ENCODE measurements around the gene SPINK9.

Gene SPINK9

DNA sequence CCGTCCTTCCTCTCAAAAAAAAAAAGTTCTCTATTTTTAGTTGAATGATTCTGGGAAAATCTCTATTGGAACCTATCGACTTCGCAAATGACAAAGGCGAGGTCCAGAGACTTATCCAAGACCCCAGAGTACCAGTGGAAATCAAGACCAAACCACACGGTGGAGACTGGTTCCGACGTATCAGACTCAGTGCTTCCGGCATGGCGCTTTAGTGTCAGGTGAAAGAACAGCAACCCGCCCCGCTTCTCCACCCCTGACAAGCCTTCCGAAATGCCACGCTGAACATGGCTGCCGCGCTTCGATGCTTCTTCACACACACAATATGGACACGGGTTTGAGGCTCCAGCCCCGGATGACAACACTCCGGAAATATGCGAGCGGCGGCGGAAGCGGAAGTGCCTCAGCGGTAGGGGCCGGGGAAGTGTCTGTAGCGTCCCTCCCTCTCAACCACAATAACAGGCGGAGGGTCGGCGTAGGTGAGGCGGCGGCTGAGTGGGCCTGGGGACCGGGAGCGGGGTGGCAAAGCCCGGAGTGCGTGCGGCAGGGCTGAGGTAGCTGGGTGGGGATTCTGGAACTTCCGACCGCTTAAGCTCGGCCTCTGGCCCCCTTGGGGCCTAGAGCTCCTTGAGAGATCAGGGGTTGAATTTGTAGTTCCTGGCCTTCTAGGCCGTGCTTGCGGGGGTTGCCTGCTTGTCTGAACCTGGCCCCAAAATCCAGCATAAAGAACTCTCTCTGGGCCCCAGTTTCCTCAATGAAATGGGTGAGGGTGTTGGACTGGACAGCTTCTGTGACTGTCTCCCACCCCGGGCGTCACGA lies 48.4 kb downstream of the SPINK9 start, which contains the start of gene FBXO38:
TSS of gene FBXO38 (plus strand) at position 395 of the 816 bp plus-strand sequence. CDS start 10,819 bp downstream, outside the sequence.
- Histone ChIP-seq H3K4me3 (ENCODE audit: low read depth, low read length) (peak within 1 kb of the TSS; percentile 82), H3K27ac (ENCODE audit: extremely low read depth, low read depth, low read length) (peak within 1 kb of the TSS; percentile 57; the same call in 1 of the 2 replicates), H3K4me1 (ENCODE audit: control insufficient read depth, insufficient read depth, low read length) (peaks cover 11% of the 10 kb centered on the region), H3K9me3 (ENCODE audit: control insufficient read depth, insufficient read depth, low read depth, low read length) (no peaks in the 10 kb centered on the region), H3K36me3 (ENCODE audit: control insufficient read depth in 2 of 2, insufficient read depth in 1 of 2, low read length in 2 of 2) (peaks cover 0 to 18% of the 10 kb centered on the region in 2 experiments; a peak in 1 of 3 replicates)
- ChIA-PET CTCF (interaction anchor here (1.2 to 1.4 kb wide), 2 partner anchors 9 to 349 kb away, joined by 3 to 8 read pairs; no protein-coding TSS in a partner anchor), POLR2A (no interaction called here)
- TF ChIP-seq ZNF843 (tag by site-specific recombination; IDR thresholded peaks at IDR 0.05): no peak
- no peak for TF ChIP-seq HOXC10 (CRISPR knock-in tag; IDR thresholded peaks at IDR 0.05)
- TF ChIP-seq ZNF610 (tag by site-specific recombination; IDR thresholded peaks at IDR 0.05; ENCODE audit: borderline replicate concordance): peak; percentile 72
- no peak for TF ChIP-seq FEZF1 (tag by site-specific recombination; IDR thresholded peaks at IDR 0.05)
- no peak for TF ChIP-seq ZNF837 (tag by site-specific recombination; IDR thresholded peaks at IDR 0.05)
- TF ChIP-seq, protein P1, sequence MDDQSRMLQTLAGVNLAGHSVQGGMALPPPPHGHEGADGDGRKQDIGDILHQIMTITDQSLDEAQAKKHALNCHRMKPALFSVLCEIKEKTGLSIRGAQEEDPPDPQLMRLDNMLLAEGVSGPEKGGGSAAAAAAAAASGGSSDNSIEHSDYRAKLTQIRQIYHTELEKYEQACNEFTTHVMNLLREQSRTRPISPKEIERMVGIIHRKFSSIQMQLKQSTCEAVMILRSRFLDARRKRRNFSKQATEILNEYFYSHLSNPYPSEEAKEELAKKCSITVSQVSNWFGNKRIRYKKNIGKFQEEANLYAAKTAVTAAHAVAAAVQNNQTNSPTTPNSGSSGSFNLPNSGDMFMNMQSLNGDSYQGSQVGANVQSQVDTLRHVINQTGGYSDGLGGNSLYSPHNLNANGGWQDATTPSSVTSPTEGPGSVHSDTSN (CRISPR knock-in tag; IDR thresholded peaks at IDR 0.05): no peak
- TF ChIP-seq ZNF768 (tag by site-specific recombination; IDR thresholded peaks at IDR 0.05): no peak
- TF ChIP-seq ZNF670 (tag by site-specific recombination; IDR thresholded peaks at IDR 0.05; ENCODE audit: low read depth): no peak
- TF ChIP-seq, protein P2, sequence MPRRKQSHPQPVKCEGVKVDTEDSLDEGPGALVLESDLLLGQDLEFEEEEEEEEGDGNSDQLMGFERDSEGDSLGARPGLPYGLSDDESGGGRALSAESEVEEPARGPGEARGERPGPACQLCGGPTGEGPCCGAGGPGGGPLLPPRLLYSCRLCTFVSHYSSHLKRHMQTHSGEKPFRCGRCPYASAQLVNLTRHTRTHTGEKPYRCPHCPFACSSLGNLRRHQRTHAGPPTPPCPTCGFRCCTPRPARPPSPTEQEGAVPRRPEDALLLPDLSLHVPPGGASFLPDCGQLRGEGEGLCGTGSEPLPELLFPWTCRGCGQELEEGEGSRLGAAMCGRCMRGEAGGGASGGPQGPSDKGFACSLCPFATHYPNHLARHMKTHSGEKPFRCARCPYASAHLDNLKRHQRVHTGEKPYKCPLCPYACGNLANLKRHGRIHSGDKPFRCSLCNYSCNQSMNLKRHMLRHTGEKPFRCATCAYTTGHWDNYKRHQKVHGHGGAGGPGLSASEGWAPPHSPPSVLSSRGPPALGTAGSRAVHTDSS (tag by site-specific recombination; IDR thresholded peaks at IDR 0.05): no peak
- 0 out of 2 replicates have a peak, but pooled peaks have one; percentile 10 for TF ChIP-seq ZNF24 (tag by site-specific recombination; IDR thresholded peaks at IDR 0.05)
- no peak for TF ChIP-seq OSR2 (tag by site-specific recombination; IDR thresholded peaks at IDR 0.05)
- TF ChIP-seq, protein P3, sequence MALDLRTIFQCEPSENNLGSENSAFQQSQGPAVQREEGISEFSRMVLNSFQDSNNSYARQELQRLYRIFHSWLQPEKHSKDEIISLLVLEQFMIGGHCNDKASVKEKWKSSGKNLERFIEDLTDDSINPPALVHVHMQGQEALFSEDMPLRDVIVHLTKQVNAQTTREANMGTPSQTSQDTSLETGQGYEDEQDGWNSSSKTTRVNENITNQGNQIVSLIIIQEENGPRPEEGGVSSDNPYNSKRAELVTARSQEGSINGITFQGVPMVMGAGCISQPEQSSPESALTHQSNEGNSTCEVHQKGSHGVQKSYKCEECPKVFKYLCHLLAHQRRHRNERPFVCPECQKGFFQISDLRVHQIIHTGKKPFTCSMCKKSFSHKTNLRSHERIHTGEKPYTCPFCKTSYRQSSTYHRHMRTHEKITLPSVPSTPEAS (tag by site-specific recombination; IDR thresholded peaks at IDR 0.05): no peak
- TF ChIP-seq ZNF174 (tag by site-specific recombination; IDR thresholded peaks at IDR 0.05): no peak
- no peak for TF ChIP-seq ZSCAN23 (tag by site-specific recombination; IDR thresholded peaks at IDR 0.05)
- TF ChIP-seq, protein P4, sequence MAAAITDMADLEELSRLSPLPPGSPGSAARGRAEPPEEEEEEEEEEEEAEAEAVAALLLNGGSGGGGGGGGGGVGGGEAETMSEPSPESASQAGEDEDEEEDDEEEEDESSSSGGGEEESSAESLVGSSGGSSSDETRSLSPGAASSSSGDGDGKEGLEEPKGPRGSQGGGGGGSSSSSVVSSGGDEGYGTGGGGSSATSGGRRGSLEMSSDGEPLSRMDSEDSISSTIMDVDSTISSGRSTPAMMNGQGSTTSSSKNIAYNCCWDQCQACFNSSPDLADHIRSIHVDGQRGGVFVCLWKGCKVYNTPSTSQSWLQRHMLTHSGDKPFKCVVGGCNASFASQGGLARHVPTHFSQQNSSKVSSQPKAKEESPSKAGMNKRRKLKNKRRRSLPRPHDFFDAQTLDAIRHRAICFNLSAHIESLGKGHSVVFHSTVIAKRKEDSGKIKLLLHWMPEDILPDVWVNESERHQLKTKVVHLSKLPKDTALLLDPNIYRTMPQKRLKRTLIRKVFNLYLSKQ (tag by site-specific recombination; IDR thresholded peaks at IDR 0.05; ENCODE audit: borderline replicate concordance): no peak
- no peak for TF ChIP-seq ZNF214 (tag by site-specific recombination; IDR thresholded peaks at IDR 0.05; ENCODE audit: borderline replicate concordance)
- TF ChIP-seq, protein P5, sequence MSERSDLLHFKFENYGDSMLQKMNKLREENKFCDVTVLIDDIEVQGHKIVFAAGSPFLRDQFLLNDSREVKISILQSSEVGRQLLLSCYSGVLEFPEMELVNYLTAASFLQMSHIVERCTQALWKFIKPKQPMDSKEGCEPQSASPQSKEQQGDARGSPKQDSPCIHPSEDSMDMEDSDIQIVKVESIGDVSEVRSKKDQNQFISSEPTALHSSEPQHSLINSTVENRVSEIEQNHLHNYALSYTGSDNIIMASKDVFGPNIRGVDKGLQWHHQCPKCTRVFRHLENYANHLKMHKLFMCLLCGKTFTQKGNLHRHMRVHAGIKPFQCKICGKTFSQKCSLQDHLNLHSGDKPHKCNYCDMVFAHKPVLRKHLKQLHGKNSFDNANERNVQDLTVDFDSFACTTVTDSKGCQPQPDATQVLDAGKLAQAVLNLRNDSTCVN (tag by site-specific recombination; optimal IDR thresholded peaks at IDR 0.05): peak; percentile 14
- TF ChIP-seq PRDM4 (tag by site-specific recombination; IDR thresholded peaks at IDR 0.05): no peak
- no peak for TF ChIP-seq GLIS2 (tag by site-specific recombination; IDR thresholded peaks at IDR 0.05)
- TF ChIP-seq, protein P6, sequence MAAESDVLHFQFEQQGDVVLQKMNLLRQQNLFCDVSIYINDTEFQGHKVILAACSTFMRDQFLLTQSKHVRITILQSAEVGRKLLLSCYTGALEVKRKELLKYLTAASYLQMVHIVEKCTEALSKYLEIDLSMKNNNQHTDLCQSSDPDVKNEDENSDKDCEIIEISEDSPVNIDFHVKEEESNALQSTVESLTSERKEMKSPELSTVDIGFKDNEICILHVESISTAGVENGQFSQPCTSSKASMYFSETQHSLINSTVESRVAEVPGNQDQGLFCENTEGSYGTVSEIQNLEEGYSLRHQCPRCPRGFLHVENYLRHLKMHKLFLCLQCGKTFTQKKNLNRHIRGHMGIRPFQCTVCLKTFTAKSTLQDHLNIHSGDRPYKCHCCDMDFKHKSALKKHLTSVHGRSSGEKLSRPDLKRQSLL (tag by site-specific recombination; IDR thresholded peaks at IDR 0.05): no peak; the same call in 1 of the 2 replicates
- TF ChIP-seq, protein P7, sequence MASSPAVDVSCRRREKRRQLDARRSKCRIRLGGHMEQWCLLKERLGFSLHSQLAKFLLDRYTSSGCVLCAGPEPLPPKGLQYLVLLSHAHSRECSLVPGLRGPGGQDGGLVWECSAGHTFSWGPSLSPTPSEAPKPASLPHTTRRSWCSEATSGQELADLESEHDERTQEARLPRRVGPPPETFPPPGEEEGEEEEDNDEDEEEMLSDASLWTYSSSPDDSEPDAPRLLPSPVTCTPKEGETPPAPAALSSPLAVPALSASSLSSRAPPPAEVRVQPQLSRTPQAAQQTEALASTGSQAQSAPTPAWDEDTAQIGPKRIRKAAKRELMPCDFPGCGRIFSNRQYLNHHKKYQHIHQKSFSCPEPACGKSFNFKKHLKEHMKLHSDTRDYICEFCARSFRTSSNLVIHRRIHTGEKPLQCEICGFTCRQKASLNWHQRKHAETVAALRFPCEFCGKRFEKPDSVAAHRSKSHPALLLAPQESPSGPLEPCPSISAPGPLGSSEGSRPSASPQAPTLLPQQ (tag by site-specific recombination; IDR thresholded peaks at IDR 0.05): no peak; the same call in 1 of the 2 replicates
- TF ChIP-seq BCL11A (tag by site-specific recombination; IDR thresholded peaks at IDR 0.05; ENCODE audit: low read depth): no peak
- no peak for TF ChIP-seq ZNF239 (tag by site-specific recombination; IDR thresholded peaks at IDR 0.05)
- no peak for TF ChIP-seq GLI2 (tag by site-specific recombination; IDR thresholded peaks at IDR 0.05; ENCODE audit: borderline replicate concordance, low read depth)
- no peak for TF ChIP-seq ZNF777 (tag by site-specific recombination; IDR thresholded peaks at IDR 0.05; ENCODE audit: borderline replicate concordance)
